T follicular helper cell (primary cell): Measurements from ENCODE around the gene UBE2R2.
"Not testable (repeated sequence)": the region's sequence is repeated elsewhere in the genome, so short reads cannot be mapped to it uniquely, and the experiment has no call there.

ENCODE experiments used
- DNase-seq: peaks from one replicate; pipeline ENCODE4 v3.0.0-alpha.2; 2020; ENCODE audit warnings: low read depth

UBE2R2 gene

GRCh38 chr9:33799928-33800704, 16.8 kb upstream of the UBE2R2 start:
- DNase-seq: no peak

GRCh38 chr9:33800886-33801285, 16.1 kb upstream of the UBE2R2 start:
- no peak for DNase-seq

- DNase-seq: not testable (repeated sequence)
Measured at GRCh38 chr9:33801943-33802500, 14.9 kb upstream of the UBE2R2 start.

GRCh38 chr9:33804196-33804595, 12.8 kb upstream of the UBE2R2 start:
- DNase-seq: not testable (repeated sequence)

GRCh38 chr9:33807156-33807555, 9.8 kb upstream of the UBE2R2 start:
- not testable (repeated sequence) for DNase-seq

GRCh38 chr9:33808979-33809322, 8.0 kb upstream of the UBE2R2 start:
- not testable (repeated sequence) for DNase-seq

GRCh38 chr9:33809506-33809905, 7.5 kb upstream of the UBE2R2 start:
- DNase-seq: no peak

- no peak for DNase-seq
Measured at GRCh38 chr9:33813712-33814641, 3.0 kb upstream of the UBE2R2 start.

- DNase-seq: no peak
Measured at GRCh38 chr9:33815781-33816180, 1.2 kb upstream of the UBE2R2 start.

GRCh38 chr9:33817327-33818166, 587 bp downstream of the UBE2R2 start:
- peak; percentile 39 for DNase-seq

- no peak for DNase-seq
Measured at GRCh38 chr9:33818167-33818846, 1.3 kb downstream of the UBE2R2 start.

GRCh38 chr9:33818847-33819500, 2.0 kb downstream of the UBE2R2 start:
- no peak for DNase-seq

- no peak for DNase-seq
Measured at GRCh38 chr9:33820231-33820745, 3.3 kb downstream of the UBE2R2 start.

- no peak for DNase-seq
Measured at GRCh38 chr9:33823801-33824200, 6.8 kb downstream of the UBE2R2 start.

GRCh38 chr9:33827285-33827684, 10.3 kb downstream of the UBE2R2 start:
- DNase-seq: not testable (repeated sequence)

GRCh38 chr9:33829641-33830230, 12.8 kb downstream of the UBE2R2 start:
- DNase-seq: not testable (repeated sequence)

- no peak for DNase-seq
Measured at GRCh38 chr9:33835625-33836260, 18.8 kb downstream of the UBE2R2 start.

- DNase-seq: not testable (repeated sequence)
Measured at GRCh38 chr9:33836261-33836660, 19.3 kb downstream of the UBE2R2 start.

GRCh38 chr9:33837138-33837537, 20.2 kb downstream of the UBE2R2 start:
- DNase-seq: no peak
